ENCODE data around the gene GPATCH2L.

DNA sequence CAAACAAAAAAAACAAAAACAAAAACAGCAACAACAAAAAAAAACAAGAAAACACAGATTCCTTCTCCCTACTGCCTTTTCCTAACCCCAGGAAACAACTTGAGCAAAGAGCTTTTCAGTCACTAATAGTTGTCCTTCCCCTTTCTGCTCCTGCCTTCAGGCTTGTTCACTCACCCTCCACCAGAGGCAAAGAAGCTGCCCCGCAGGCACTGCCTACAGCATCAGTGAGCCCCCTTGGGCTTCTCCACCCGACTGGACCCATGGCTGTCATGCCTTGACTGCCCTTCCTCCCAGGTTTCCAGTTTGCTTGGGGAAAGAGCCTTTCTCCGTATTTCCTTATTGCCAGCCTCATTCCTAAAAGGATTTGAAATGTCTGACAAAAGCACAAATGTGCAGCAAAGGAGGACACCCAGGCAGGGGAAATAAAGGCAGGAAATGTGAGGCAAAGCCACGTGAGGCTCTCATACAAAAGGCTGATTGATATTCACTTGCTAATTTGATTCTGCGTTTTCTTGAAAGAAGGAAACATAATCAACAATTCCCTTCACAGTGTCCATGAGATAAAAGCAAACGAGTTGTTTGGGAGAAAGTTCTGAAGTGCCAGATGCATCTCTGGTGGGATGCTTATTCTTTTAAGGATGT lies 85.7 kb downstream of the GPATCH2L start:
- TF ChIP-seq, protein P1, sequence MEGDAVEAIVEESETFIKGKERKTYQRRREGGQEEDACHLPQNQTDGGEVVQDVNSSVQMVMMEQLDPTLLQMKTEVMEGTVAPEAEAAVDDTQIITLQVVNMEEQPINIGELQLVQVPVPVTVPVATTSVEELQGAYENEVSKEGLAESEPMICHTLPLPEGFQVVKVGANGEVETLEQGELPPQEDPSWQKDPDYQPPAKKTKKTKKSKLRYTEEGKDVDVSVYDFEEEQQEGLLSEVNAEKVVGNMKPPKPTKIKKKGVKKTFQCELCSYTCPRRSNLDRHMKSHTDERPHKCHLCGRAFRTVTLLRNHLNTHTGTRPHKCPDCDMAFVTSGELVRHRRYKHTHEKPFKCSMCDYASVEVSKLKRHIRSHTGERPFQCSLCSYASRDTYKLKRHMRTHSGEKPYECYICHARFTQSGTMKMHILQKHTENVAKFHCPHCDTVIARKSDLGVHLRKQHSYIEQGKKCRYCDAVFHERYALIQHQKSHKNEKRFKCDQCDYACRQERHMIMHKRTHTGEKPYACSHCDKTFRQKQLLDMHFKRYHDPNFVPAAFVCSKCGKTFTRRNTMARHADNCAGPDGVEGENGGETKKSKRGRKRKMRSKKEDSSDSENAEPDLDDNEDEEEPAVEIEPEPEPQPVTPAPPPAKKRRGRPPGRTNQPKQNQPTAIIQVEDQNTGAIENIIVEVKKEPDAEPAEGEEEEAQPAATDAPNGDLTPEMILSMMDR (IDR thresholded peaks at IDR 0.05) = no peak
- no peak for TF ChIP-seq POLR2A (IDR thresholded peaks at IDR 0.05)

Data from Peyer's patch (tissue), 4 donors.